Tibial artery (tissue), 4 donors: ENCODE results near the gene ADARB1.

Source experiments
- DNase-seq, 2 donors: peaks; one replicate each; pipeline ENCODE4 v3.0.0-alpha.2; 2019
- H3K27ac ChIP-seq, 2 donors: fragments of 200-600 bp; sonication (generic) in 1 of 2; 1 replicate in 1 of 2; 2 replicates in 1 of 2; pipeline ENCODE4 v1.5.1; 2018 to 2019; ENCODE audit warnings: mild to moderate bottlenecking in 1 of 2
- H3K27me3 ChIP-seq, 2 donors: fragments of 200-600 bp; sonication (generic) in 1 of 2; one replicate each; pipeline versions ENCODE4 v1.5.1 to v1.6.0; 2016 to 2019
- H3K36me3 ChIP-seq, 3 donors: fragments of 200-600 bp; sonication (generic) in 2 of 3; one replicate each; pipeline ENCODE4 v1.5.1; 2016 to 2019; ENCODE audit warnings: mild to moderate bottlenecking in 2 of 3
- H3K4me1 ChIP-seq, 4 donors: fragments of 200-600 bp; sonication (generic) in 2 of 4; 1 replicate in 3 of 4; 2 replicates in 1 of 4; pipeline ENCODE4 v1.5.1; 2016 to 2019
- H3K4me3 ChIP-seq, 2 donors: fragments of 200-600 bp; sonication (generic) in 1 of 2; 1 replicate in 1 of 2; 2 replicates in 1 of 2; pipeline ENCODE4 v1.5.1; 2018 to 2019; ENCODE audit warnings: mild to moderate bottlenecking in 2 of 2
- H3K9me3 ChIP-seq, 3 donors: fragments of 200-600 bp; sonication (generic) in 1 of 3; one replicate each; pipeline ENCODE4 v1.5.1; 2016 to 2019
- CTCF ChIP-seq, 2 experiments: fragments of 200-600 bp in 1 of 2; fragments of 450-650 bp in 1 of 2; IDR thresholded peaks; one replicate each; pipeline ENCODE4 v1.5.1; 2017 to 2019; ENCODE audit warnings: antibody characterized with exemption in 2 of 2, mild to moderate bottlenecking in 1 of 2, moderate library complexity in 1 of 2
- intact Hi-C: fragments of 100-400 bp; cut with DNase I; formaldehyde crosslinking; loops from one replicate; pipeline ENCODE4 v1.15.0; 2023; ENCODE audit warnings: low total_unique reads

ADARB1 gene

GRCh38 chr21:45266518-45267389 is 192.4 kb downstream of the ADARB1 start:
- H3K36me3 ChIP-seq: peaks cover 59 to 83% (median 83%) of the 10 kb centered on the region in 3 donors
- DNase-seq: peak; percentile 17 to 49
- no peak for TF ChIP-seq CTCF (IDR thresholded peaks at IDR 0.05)

GRCh38 chr21:45267390-45267760 is 193.0 kb downstream of the ADARB1 start:
- peak; percentile 15 to 29 for DNase-seq
- peaks cover 66 to 90% (median 89%) of the 10 kb centered on the region in 3 donors for H3K36me3 ChIP-seq
- no peak for TF ChIP-seq CTCF (IDR thresholded peaks at IDR 0.05)

More at GRCh38 chr21:45266518-45267389, 192.4 kb downstream of the ADARB1 start:
- H3K27me3 ChIP-seq: no peaks in the 10 kb centered on the region
- no peaks in the 10 kb centered on the region for H3K4me1 ChIP-seq
- H3K27ac ChIP-seq: no peak overlapping the region
- peaks cover 0 to 2% (median 0%) of the 10 kb centered on the region in 3 donors for H3K9me3 ChIP-seq
- intact Hi-C loops: no loop called here
- no peak overlapping the region for H3K4me3 ChIP-seq

GRCh38 chr21:45269861-45270260 is 195.5 kb downstream of the ADARB1 start:
- DNase-seq: peak; percentile 13 to 61
- Histone ChIP-seq H3K4me1 (no peaks in the 10 kb centered on the region), H3K9me3 (peaks cover 0 to 7% (median 0%) of the 10 kb centered on the region in 3 donors), H3K36me3 (peaks cover 72 to 91% (median 82%) of the 10 kb centered on the region in 3 donors), H3K27me3 (no peaks in the 10 kb centered on the region), H3K4me3 (no peak overlapping the region), H3K27ac (no peak overlapping the region)
- intact Hi-C loops: loop anchor here (10.0 kb wide), 2 partner anchors 45 to 105 kb away; no protein-coding TSS in a partner anchor
- TF ChIP-seq CTCF (IDR thresholded peaks at IDR 0.05): no peak

More at GRCh38 chr21:45267390-45267760, 193.0 kb downstream of the ADARB1 start:
- Histone ChIP-seq H3K9me3 (peaks cover 0 to 7% (median 0%) of the 10 kb centered on the region in 3 donors), H3K27ac (no peak overlapping the region), H3K4me3 (no peak overlapping the region), H3K27me3 (no peaks in the 10 kb centered on the region), H3K4me1 (no peaks in the 10 kb centered on the region)
- intact Hi-C loops: no loop called here

- H3K4me3 ChIP-seq: no peak overlapping the region
- peak; percentile 4 to 56 for DNase-seq
- H3K27ac ChIP-seq: no peak overlapping the region
- no peak for TF ChIP-seq CTCF (IDR thresholded peaks at IDR 0.05)
- H3K4me1 ChIP-seq: no peaks in the 10 kb centered on the region
- no peaks in the 10 kb centered on the region for H3K27me3 ChIP-seq
- H3K36me3 ChIP-seq: peaks cover 72 to 91% (median 82%) of the 10 kb centered on the region in 3 donors
- peaks cover 0 to 7% (median 0%) of the 10 kb centered on the region in 3 donors for H3K9me3 ChIP-seq
- intact Hi-C loops: loop anchor here (10.0 kb wide), 2 partner anchors 46 to 106 kb away; no protein-coding TSS in a partner anchor
These were observed 196.0 kb downstream of the ADARB1 start for GRCh38 chr21:45270306-45270821.
